HG03175 (cell line): Measurements from ENCODE around the gene NCEH1.

Source experiments
- ATAC-seq: cut with Tn5 transposase; IDR thresholded peaks from one replicate; pipeline ENCODE4 v1.9.1; 2021; ENCODE audit warnings: mild to moderate bottlenecking, moderate library complexity; ENCODE audit not compliant: unreplicated experiment

NCEH1 gene

GRCh38 chr3:172591125-172591605, 119.7 kb downstream of the NCEH1 start:
- no peak for ATAC-seq

GRCh38 chr3:172586436-172586835, 124.4 kb downstream of the NCEH1 start:
- no peak for ATAC-seq

- no peak for ATAC-seq
Observed at GRCh38 chr3:172585954-172586353, 124.9 kb downstream of the NCEH1 start.

GRCh38 chr3:172582712-172583111, 128.2 kb downstream of the NCEH1 start:
- no peak for ATAC-seq

GRCh38 chr3:172581757-172582166, 129.1 kb downstream of the NCEH1 start:
- no peak for ATAC-seq

- ATAC-seq = peak; percentile 75
Observed at GRCh38 chr3:172580680-172581401, 130.0 kb downstream of the NCEH1 start.
